ENCODE results near the gene SPRING1.

GRCh38 chr12:116708826-116709756 is 28.8 kb downstream of the SPRING1 start:
- TF ChIP-seq PRDM10 (CRISPR knock-in tag; IDR thresholded peaks at IDR 0.05; ENCODE audit: low read depth): no peak
- TF ChIP-seq ZNF24 (IDR thresholded peaks at IDR 0.05): no peak
- no peak for TF ChIP-seq ZNF136 (CRISPR knock-in tag; IDR thresholded peaks at IDR 0.05; ENCODE audit: low read depth)
- no peak for TF ChIP-seq ZNF260 (CRISPR knock-in tag; IDR thresholded peaks at IDR 0.05; ENCODE audit: borderline replicate concordance, low read depth)
- TF ChIP-seq SUZ12 (IDR thresholded peaks at IDR 0.05; ENCODE audit: low read depth, low read length): no peak
- no peak for TF ChIP-seq CREB1 (IDR thresholded peaks at IDR 0.05)
- no peak for TF ChIP-seq CREB1 (CRISPR knock-in tag; IDR thresholded peaks at IDR 0.05)
- no peak for TF ChIP-seq POLR2G (IDR thresholded peaks at IDR 0.05; ENCODE audit: low read depth, low read length)
- TF ChIP-seq ZFP91 (CRISPR knock-in tag; IDR thresholded peaks at IDR 0.05; ENCODE audit: borderline replicate concordance): no peak
- TF ChIP-seq JUNB (CRISPR knock-in tag; IDR thresholded peaks at IDR 0.05; ENCODE audit: borderline replicate concordance): no peak
- no peak for TF ChIP-seq POLR2A (IDR thresholded peaks at IDR 0.05; ENCODE audit: insufficient read depth in 1 of 2, low read depth in 2 of 2, low read length in 2 of 2)
- no peak for TF ChIP-seq CCDC6 (CRISPR knock-in tag; IDR thresholded peaks at IDR 0.05)
- no peak for TF ChIP-seq CHD2 (IDR thresholded peaks at IDR 0.05; ENCODE audit: low read depth, low read length)
- no peak for TF ChIP-seq ZNF749 (CRISPR knock-in tag; IDR thresholded peaks at IDR 0.05; ENCODE audit: borderline replicate concordance)

All from HepG2 (cell line).